ENCODE results near the gene SBDS. TPM values are rescaled to one million over a fixed set of nuclear protein-coding genes. Genes with fewer than 3 reads are reported as not detected.
A peak's percentile ranks its signal among the peaks of the same experiment; 100 is the strongest.

Gene SBDS
- total RNA-seq, 4 donors from 2014 or later = 32.4 to 123 (median 95.8) TPM

DNA sequence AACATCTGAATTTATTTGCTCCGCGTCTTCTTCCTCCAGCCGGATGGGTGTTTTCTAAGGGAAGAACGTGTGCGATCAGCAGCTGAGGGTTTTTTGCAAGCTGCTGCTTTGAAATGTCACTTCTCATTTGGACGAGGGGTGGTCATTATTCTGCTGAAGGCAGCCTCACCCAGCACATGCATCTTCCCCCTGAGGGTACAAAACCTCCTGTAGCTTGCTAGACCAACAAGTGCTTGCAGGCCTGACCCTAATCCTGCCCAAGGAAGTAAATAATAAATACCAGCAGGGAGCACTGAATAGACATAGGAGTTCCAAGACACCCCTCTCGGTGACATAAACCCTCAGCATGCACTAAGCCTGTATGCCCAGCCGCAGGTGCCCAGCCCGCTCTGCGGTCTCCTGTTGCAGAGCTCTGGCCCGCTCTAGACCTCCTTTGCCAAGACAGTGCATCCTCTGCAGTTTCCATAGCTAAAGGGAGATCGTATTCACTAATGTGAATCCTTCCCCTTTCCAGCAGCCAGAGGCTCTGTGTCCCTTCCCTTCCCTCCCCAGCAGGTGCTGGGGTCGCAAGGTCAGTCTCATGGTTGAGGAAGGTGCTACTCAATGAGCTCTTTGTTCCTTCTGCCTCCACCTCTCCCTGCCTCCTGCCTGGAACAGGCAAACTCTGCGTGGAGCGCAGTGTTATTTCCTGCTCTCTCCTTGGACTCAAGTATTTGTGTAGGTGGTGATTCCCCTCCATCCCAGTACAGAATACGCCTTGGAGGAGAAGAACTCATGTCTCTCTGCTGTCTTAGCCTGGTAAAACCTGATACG is 36.6 kb downstream of the SBDS start:
- DNase-seq = peak; percentile 41
- 64 to 66% methylated on average over 4 to 17 of the region's 17 CpGs for WGBS, 2 donors (ENCODE audit: low coverage in 1 of 2)
- Histone ChIP-seq H3K27me3 (no peaks in the 10 kb centered on the region), H3K4me1 (peaks cover 0 to 13% (median 0%) of the 10 kb centered on the region in 4 donors), H3K9me3 (no peaks in the 10 kb centered on the region), H3K4me3 (no peak overlapping the region), H3K36me3 (peaks cover 0 to 31% (median 9%) of the 10 kb centered on the region in 4 donors), H3K27ac (peak overlapping the region in 2 of 4 donors; percentile 23 to 58)
- intact Hi-C loops (cut with DNase I; ENCODE audit: low total_unique reads) (no loop called here), in situ Hi-C loops (cut with MboI; ENCODE audit: low pct_ligation_motif_present in 1 of 4, low pct_unique_long_range_greater_than_20kb in 1 of 4, low sequenced_read_pairs in 3 of 4) (no loop called here)
- TF ChIP-seq POLR2A (IDR thresholded peaks at IDR 0.05) (no peak), POLR2AphosphoS5 (IDR thresholded peaks at IDR 0.05) (peak in 1 of 3 donors; percentile 8), EP300 (IDR thresholded peaks at IDR 0.05; ENCODE audit: low read depth) (no peak)
- TF ChIP-seq, protein P1, sequence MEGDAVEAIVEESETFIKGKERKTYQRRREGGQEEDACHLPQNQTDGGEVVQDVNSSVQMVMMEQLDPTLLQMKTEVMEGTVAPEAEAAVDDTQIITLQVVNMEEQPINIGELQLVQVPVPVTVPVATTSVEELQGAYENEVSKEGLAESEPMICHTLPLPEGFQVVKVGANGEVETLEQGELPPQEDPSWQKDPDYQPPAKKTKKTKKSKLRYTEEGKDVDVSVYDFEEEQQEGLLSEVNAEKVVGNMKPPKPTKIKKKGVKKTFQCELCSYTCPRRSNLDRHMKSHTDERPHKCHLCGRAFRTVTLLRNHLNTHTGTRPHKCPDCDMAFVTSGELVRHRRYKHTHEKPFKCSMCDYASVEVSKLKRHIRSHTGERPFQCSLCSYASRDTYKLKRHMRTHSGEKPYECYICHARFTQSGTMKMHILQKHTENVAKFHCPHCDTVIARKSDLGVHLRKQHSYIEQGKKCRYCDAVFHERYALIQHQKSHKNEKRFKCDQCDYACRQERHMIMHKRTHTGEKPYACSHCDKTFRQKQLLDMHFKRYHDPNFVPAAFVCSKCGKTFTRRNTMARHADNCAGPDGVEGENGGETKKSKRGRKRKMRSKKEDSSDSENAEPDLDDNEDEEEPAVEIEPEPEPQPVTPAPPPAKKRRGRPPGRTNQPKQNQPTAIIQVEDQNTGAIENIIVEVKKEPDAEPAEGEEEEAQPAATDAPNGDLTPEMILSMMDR (IDR thresholded peaks at IDR 0.05) = peak in 1 of 5 experiments; percentile 10

DNA sequence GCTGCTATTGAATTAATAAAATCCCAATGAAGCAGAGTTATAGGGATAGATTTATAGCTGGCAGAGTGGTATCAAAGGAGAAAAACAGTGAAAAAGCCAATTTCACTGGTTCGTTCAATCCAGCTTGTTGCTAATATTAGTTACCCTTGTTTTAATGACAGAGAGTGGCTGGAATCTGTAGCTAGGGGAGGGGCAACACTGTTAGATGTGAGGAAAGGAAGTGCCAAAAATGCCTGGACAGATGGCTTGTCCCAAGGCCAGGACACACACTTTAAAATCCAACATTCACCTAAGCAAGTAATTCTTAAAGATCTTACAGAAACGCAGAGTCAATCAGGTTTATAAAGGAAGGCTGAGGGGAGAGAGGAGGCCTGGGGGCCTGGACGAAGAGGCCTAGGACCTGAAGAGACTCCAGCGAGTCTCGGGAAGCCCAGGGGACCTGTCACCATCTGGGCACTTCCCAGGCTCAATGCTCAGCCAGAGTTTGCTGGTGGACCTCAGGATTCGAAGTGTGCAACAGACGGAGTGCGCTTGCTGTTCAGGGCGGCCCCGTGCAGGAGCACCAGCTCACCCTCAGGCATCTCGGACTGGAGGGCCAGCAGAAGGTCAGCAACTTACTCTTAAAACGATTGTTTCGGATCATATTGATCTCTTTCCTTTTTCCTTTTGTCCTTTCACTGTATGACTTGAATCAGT is 37.6 kb downstream of the SBDS start:
- H3K36me3 ChIP-seq = peaks cover 0 to 38% (median 12%) of the 10 kb centered on the region in 4 donors
- intact Hi-C loops (cut with DNase I; ENCODE audit: low total_unique reads) = no loop called here

DNA sequence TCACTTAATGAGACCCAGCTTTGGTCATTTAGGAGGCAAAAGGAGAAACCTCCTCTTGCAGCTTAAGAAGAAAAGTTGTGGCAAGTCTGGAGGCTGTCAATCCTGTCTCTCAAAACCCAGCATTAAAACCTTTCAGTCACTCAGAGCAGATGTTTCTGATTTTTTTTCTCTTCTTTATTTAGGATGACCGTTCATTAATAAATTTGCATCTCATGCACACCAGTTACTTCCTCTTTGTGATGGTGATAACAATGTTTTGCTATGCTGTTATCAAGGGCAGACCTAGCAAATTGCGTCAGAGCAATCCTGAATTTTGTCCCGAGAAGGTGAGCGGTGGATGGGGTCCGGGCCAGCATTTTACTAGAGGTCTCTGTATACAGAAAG is 42.4 kb downstream of the SBDS start:
- intact Hi-C loops (cut with DNase I; ENCODE audit: low total_unique reads) = no loop called here
- no peaks in the 10 kb centered on the region for H3K9me3 ChIP-seq
- in situ Hi-C loops (cut with MboI; ENCODE audit: low pct_ligation_motif_present in 1 of 4, low pct_unique_long_range_greater_than_20kb in 1 of 4, low sequenced_read_pairs in 3 of 4) = no loop called here
- no peak overlapping the region for H3K4me3 ChIP-seq
- H3K4me1 ChIP-seq = no peaks in the 10 kb centered on the region
- no peak for TF ChIP-seq POLR2A (IDR thresholded peaks at IDR 0.05)
- TF ChIP-seq, protein P1 (IDR thresholded peaks at IDR 0.05) = no peak
- H3K36me3 ChIP-seq = peaks cover 0 to 68% (median 23%) of the 10 kb centered on the region in 4 donors
- no peak overlapping the region for H3K27ac ChIP-seq
- no peaks in the 10 kb centered on the region for H3K27me3 ChIP-seq
- 90 to 100% methylated on average over 3 to 5 of the region's 5 CpGs for WGBS, 2 donors (ENCODE audit: low coverage in 1 of 2)
- DNase-seq = no peak

More for the DNA sequence above, 37.6 kb downstream of the SBDS start:
- in situ Hi-C loops (cut with MboI; ENCODE audit: low pct_ligation_motif_present in 1 of 4, low pct_unique_long_range_greater_than_20kb in 1 of 4, low sequenced_read_pairs in 3 of 4) = no loop called here
- 90 to 91% methylated on average over 7 to 13 of the region's 13 CpGs for WGBS, 2 donors (ENCODE audit: low coverage in 1 of 2)
- no peak for TF ChIP-seq EP300 (IDR thresholded peaks at IDR 0.05; ENCODE audit: low read depth)
- no peak for TF ChIP-seq POLR2A (IDR thresholded peaks at IDR 0.05)
- TF ChIP-seq, protein P1 (IDR thresholded peaks at IDR 0.05) = no peak
- TF ChIP-seq POLR2AphosphoS5 (IDR thresholded peaks at IDR 0.05) = no peak
- Histone ChIP-seq H3K9me3 (no peaks in the 10 kb centered on the region), H3K4me3 (no peak overlapping the region), H3K27me3 (no peaks in the 10 kb centered on the region), H3K4me1 (peaks cover 0 to 13% (median 0%) of the 10 kb centered on the region in 4 donors), H3K27ac (no peak overlapping the region)
- no peak for DNase-seq

DNA sequence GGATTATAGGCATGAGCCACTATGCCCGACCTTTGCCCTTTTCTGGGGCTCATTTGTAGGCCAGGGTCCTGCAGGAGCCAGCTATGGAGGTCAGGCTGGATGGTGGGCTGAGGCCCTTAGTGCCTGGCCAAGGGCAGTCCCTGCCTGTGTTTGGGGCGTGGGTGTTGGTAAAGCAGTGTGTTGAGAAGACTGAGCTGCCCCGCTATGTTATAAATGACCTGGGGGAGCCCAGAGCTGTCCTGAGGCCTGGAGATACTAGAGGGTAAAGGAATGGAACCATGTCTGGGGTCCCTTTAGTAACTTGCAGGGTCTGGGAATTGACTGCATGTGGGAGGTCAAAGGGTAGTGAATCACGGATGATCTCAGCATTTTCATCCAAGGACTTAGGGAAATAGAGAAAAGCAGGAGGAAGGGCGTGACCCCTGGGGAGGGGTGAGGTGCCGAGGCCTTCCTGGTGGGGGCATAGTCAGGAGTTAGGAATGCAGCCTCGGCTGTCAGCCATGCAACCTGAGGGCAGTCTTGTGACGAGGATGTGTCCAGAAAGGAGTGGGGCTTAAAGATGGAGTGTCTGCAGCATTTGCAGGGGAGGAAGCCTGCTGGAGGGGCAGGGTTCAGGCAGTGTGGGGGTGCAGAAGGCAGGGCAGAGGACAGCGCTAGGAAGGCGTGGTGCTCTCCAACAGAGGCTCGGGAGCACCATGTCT is 42.9 kb downstream of the SBDS start:
- Histone ChIP-seq H3K36me3 (peaks cover 0 to 64% (median 23%) of the 10 kb centered on the region in 4 donors), H3K9me3 (no peaks in the 10 kb centered on the region), H3K27ac (peak overlapping the region in 2 of 4 donors; percentile 11 to 56), H3K4me1 (peaks cover 0 to 4% (median 1%) of the 10 kb centered on the region in 4 donors), H3K4me3 (no peak overlapping the region), H3K27me3 (no peaks in the 10 kb centered on the region)
- in situ Hi-C loops (cut with MboI; ENCODE audit: low pct_ligation_motif_present in 1 of 4, low pct_unique_long_range_greater_than_20kb in 1 of 4, low sequenced_read_pairs in 3 of 4) (no loop called here), intact Hi-C loops (cut with DNase I; ENCODE audit: low total_unique reads) (no loop called here)
- DNase-seq = peak; percentile 26
- WGBS, 2 donors (ENCODE audit: low coverage in 1 of 2) = 47 to 72% methylated on average over 7 to 11 of the region's 11 CpGs
- TF ChIP-seq POLR2AphosphoS5 (IDR thresholded peaks at IDR 0.05) (no peak), EP300 (IDR thresholded peaks at IDR 0.05; ENCODE audit: low read depth) (no peak), POLR2A (IDR thresholded peaks at IDR 0.05) (no peak)
- TF ChIP-seq, protein P1 (IDR thresholded peaks at IDR 0.05) = no peak
